Measurements from ENCODE around the gene YTHDC1.

Gene YTHDC1

GRCh38 chr4:68359508-68359907, 9.6 kb upstream of the YTHDC1 start:
- in situ Hi-C loops (cut with HindIII; ENCODE audit: low sequenced_read_pairs) = no loop called here

GRCh38 chr4:68358988-68359387, 9.1 kb upstream of the YTHDC1 start:
- in situ Hi-C loops (cut with HindIII; ENCODE audit: low sequenced_read_pairs) = no loop called here

GRCh38 chr4:68352791-68353190, 2.9 kb upstream of the YTHDC1 start:
- in situ Hi-C loops (cut with HindIII; ENCODE audit: low sequenced_read_pairs) = no loop called here

- in situ Hi-C loops (cut with HindIII; ENCODE audit: low sequenced_read_pairs) = no loop called here
Measured at GRCh38 chr4:68349279-68349648, 626 bp downstream of the YTHDC1 start.

- in situ Hi-C loops (cut with HindIII; ENCODE audit: low sequenced_read_pairs) = no loop called here
Measured at GRCh38 chr4:68348577-68348976, 1.3 kb downstream of the YTHDC1 start.

- in situ Hi-C loops (cut with HindIII; ENCODE audit: low sequenced_read_pairs) = no loop called here
Measured at GRCh38 chr4:68347845-68348244, 2.0 kb downstream of the YTHDC1 start.

- in situ Hi-C loops (cut with HindIII; ENCODE audit: low sequenced_read_pairs) = no loop called here
Measured at GRCh38 chr4:68346461-68346860, 3.4 kb downstream of the YTHDC1 start.

- in situ Hi-C loops (cut with HindIII; ENCODE audit: low sequenced_read_pairs) = no loop called here
Measured at GRCh38 chr4:68344785-68345184, 5.1 kb downstream of the YTHDC1 start.

GRCh38 chr4:68344049-68344448, 5.8 kb downstream of the YTHDC1 start:
- in situ Hi-C loops (cut with HindIII; ENCODE audit: low sequenced_read_pairs) = no loop called here

- in situ Hi-C loops (cut with HindIII; ENCODE audit: low sequenced_read_pairs) = no loop called here
Measured at GRCh38 chr4:68342134-68342533, 7.8 kb downstream of the YTHDC1 start.

GRCh38 chr4:68338625-68339024, 11.3 kb downstream of the YTHDC1 start:
- in situ Hi-C loops (cut with HindIII; ENCODE audit: low sequenced_read_pairs) = no loop called here

GRCh38 chr4:68337522-68337921, 12.4 kb downstream of the YTHDC1 start:
- in situ Hi-C loops (cut with HindIII; ENCODE audit: low sequenced_read_pairs) = no loop called here

- in situ Hi-C loops (cut with HindIII; ENCODE audit: low sequenced_read_pairs) = no loop called here
Measured at GRCh38 chr4:68337004-68337403, 12.9 kb downstream of the YTHDC1 start.

- in situ Hi-C loops (cut with HindIII; ENCODE audit: low sequenced_read_pairs) = no loop called here
Measured at GRCh38 chr4:68336530-68336929, 13.4 kb downstream of the YTHDC1 start.

GRCh38 chr4:68326141-68326540, 23.7 kb downstream of the YTHDC1 start:
- in situ Hi-C loops (cut with HindIII; ENCODE audit: low sequenced_read_pairs) = no loop called here

- in situ Hi-C loops (cut with HindIII; ENCODE audit: low sequenced_read_pairs) = no loop called here
Measured at GRCh38 chr4:68324519-68325262, 25.2 kb downstream of the YTHDC1 start.

- in situ Hi-C loops (cut with HindIII; ENCODE audit: low sequenced_read_pairs) = no loop called here
Measured at GRCh38 chr4:68319040-68319439, 30.9 kb downstream of the YTHDC1 start.

- in situ Hi-C loops (cut with HindIII; ENCODE audit: low sequenced_read_pairs) = no loop called here
Measured at GRCh38 chr4:68316193-68316969, 33.5 kb downstream of the YTHDC1 start.

- in situ Hi-C loops (cut with HindIII; ENCODE audit: low sequenced_read_pairs) = no loop called here
Measured at GRCh38 chr4:68310651-68311247, 39.1 kb downstream of the YTHDC1 start.

GRCh38 chr4:68304731-68305130, 45.2 kb downstream of the YTHDC1 start:
- in situ Hi-C loops (cut with HindIII; ENCODE audit: low sequenced_read_pairs) = no loop called here

- in situ Hi-C loops (cut with HindIII; ENCODE audit: low sequenced_read_pairs) = no loop called here
Measured at GRCh38 chr4:68299492-68300457, 50.1 kb downstream of the YTHDC1 start.

Measured in endothelial cell of hepatic sinusoid (primary cell).